HG02970 (cell line): Measurements from ENCODE around the gene NLRC5.
"Not testable (repeated sequence)": the region's sequence is repeated elsewhere in the genome, so short reads cannot be mapped to it uniquely, and the experiment has no call there.

Source experiments
- ATAC-seq: cut with Tn5 transposase; IDR thresholded peaks from one replicate; pipeline ENCODE4 v1.9.1; 2021; ENCODE audit warnings: mild to moderate bottlenecking, moderate library complexity, moderate number of reproducible peaks; ENCODE audit not compliant: unreplicated experiment, low FRiP score

The NLRC5 gene

GRCh38 chr16:56998352-56998751, 9.0 kb downstream of the NLRC5 start:
- ATAC-seq: no peak

GRCh38 chr16:56998861-56999260, 9.5 kb downstream of the NLRC5 start:
- ATAC-seq: no peak

- no peak for ATAC-seq
These were observed 10.3 kb downstream of the NLRC5 start for GRCh38 chr16:56999409-57000270.

GRCh38 chr16:57000271-57001025, 11.1 kb downstream of the NLRC5 start:
- ATAC-seq: no peak

- no peak for ATAC-seq
These were observed 11.8 kb downstream of the NLRC5 start for GRCh38 chr16:57001026-57001679.

GRCh38 chr16:57003439-57004386, 14.4 kb downstream of the NLRC5 start:
- no peak for ATAC-seq

- no peak for ATAC-seq
These were observed 15.3 kb downstream of the NLRC5 start for GRCh38 chr16:57004387-57005250.

- not testable (repeated sequence) for ATAC-seq
These were observed 16.2 kb downstream of the NLRC5 start for GRCh38 chr16:57005597-57005996.

- no peak for ATAC-seq
These were observed 17.7 kb downstream of the NLRC5 start for GRCh38 chr16:57007050-57007449.

GRCh38 chr16:57007530-57007929, 18.2 kb downstream of the NLRC5 start:
- ATAC-seq: no peak

- no peak for ATAC-seq
These were observed 19.1 kb downstream of the NLRC5 start for GRCh38 chr16:57008440-57008839.

- no peak for ATAC-seq
These were observed 20.4 kb downstream of the NLRC5 start for GRCh38 chr16:57009643-57010170.

- no peak for ATAC-seq
These were observed 23.0 kb downstream of the NLRC5 start for GRCh38 chr16:57012353-57012752.

GRCh38 chr16:57013229-57013628, 23.9 kb downstream of the NLRC5 start:
- ATAC-seq: no peak

GRCh38 chr16:57013902-57014301, 24.5 kb downstream of the NLRC5 start:
- no peak for ATAC-seq

- ATAC-seq: no peak
These were observed 26.9 kb downstream of the NLRC5 start for GRCh38 chr16:57016301-57016700.

- ATAC-seq: no peak
These were observed 27.5 kb downstream of the NLRC5 start for GRCh38 chr16:57016831-57017230.

- ATAC-seq: no peak
These were observed 27.9 kb downstream of the NLRC5 start for GRCh38 chr16:57017251-57017650.

- ATAC-seq: no peak
These were observed 30.4 kb downstream of the NLRC5 start for GRCh38 chr16:57019746-57020145.
